SU-DHL-6 (cell line): ENCODE measurements around the gene GORASP1.

Source experiments
- CTCF ChIP-seq: fragments of 200-600 bp; sonication (generic); IDR thresholded peaks from one replicate; pipeline ENCODE4 v1.5.1; 2017; ENCODE audit warnings: antibody characterized with exemption, mild to moderate bottlenecking, low read length, moderate library complexity; ENCODE audit not compliant: insufficient read depth, poor library complexity, severe bottlenecking
- EZH2phosphoT487 ChIP-seq: fragments of 200-600 bp; sonication (generic), shearing (Covaris generic); conservative IDR thresholded peaks from 2 replicates; pipeline ENCODE4 v1.6.1; 2018; ENCODE audit warnings: mild to moderate bottlenecking, antibody characterized with exemption, low read length, moderate library complexity, mixed read lengths

GRCh38 chr3:39100500-39100886 is 6.9 kb downstream of the GORASP1 start:
- TF ChIP-seq CTCF (no peak), EZH2phosphoT487 (no peak)
